HG02798 (cell line): Measurements from ENCODE around the gene TIMM44.
A peak's percentile ranks its signal among the peaks of the same experiment; 100 is the strongest.
"Not testable (repeated sequence)": the region's sequence is repeated elsewhere in the genome, so short reads cannot be mapped to it uniquely, and the experiment has no call there.

Source experiments
- ATAC-seq: cut with Tn5 transposase; IDR thresholded peaks from one replicate; pipeline ENCODE4 v1.9.1; 2021; ENCODE audit warnings: mild to moderate bottlenecking; ENCODE audit not compliant: unreplicated experiment, poor library complexity

The TIMM44 gene

GRCh38 chr19:7953576-7953975, 10.1 kb upstream of the TIMM44 start:
- ATAC-seq: no peak

GRCh38 chr19:7953060-7953459, 9.6 kb upstream of the TIMM44 start:
- ATAC-seq: no peak

DNA sequence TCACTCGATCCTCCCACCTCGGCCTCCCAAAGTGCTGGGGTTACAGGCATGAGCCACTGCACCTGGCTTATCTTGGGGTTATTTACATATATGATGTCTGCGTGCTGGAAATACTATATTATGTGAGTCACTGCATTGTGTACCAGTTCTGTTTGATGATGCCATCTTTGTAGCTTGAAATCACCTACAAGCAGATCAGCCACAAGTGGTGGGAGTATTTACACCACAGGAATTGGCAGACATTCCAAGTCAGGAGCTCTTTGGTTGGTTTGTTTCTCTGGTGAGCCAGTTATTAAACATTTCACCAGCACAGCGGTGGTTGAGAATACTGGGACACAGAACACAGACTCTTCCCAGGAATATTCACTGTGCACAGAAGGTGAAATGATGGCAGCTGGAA, 4.5 kb upstream of the TIMM44 start:
- no peak for ATAC-seq

DNA sequence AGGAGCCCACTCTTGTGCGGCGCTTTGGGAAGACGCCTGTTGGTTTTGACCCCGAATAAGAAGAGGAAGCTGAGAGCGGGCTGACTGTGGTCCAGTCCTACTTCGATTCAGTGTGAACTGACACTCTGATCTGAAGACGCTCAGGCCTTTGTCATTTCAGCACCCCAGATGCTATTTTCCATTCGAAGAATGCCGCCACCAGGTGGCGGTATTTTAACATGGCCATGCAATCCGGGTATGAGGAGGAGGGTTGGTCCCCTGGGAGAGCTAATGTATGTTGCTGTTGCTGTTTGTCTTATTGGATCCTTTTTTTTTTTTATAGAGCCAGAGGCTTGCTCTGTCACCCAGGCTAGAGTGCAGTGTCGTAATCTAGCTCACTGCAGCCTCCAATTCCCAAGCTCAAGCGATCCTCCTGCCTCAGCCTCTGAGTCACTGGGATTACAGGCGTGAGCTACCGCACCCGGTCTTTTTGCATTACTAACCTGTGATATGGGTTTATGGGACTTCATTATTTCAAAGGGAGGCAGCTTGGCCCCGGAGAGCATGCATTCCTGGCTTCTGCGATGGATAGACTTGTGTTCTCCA, 803 bp upstream of the TIMM44 start:
- peak; percentile 21 for ATAC-seq

GRCh38 chr19:7942981-7943443, 454 bp downstream of the TIMM44 start:
- ATAC-seq: peak; percentile 24

- no peak for ATAC-seq
Observed at GRCh38 chr19:7941895-7942596, 1.4 kb downstream of the TIMM44 start.

DNA sequence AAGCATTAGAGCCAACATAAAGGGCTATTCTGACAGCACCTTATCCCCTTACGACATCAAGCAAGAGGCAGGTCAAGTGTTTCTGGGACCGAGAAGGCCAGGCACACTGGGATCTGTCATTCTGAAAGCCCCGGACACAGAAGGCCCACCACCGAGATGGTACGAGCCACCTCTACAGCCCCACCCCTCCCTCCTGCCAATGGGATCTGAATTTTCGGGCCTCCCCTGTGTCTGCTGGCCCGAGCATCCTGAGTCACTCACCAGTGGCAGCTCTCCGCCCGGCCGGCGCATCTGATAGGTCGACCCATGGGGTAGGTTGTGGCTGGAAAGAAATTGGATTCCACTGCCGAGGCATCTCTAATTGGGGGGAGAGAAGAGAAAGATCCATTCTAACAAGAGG, 2.6 kb downstream of the TIMM44 start:
- no peak for ATAC-seq

GRCh38 chr19:7934766-7935165, 8.7 kb downstream of the TIMM44 start:
- no peak for ATAC-seq

GRCh38 chr19:7933828-7934725, 9.4 kb downstream of the TIMM44 start:
- no peak for ATAC-seq

DNA sequence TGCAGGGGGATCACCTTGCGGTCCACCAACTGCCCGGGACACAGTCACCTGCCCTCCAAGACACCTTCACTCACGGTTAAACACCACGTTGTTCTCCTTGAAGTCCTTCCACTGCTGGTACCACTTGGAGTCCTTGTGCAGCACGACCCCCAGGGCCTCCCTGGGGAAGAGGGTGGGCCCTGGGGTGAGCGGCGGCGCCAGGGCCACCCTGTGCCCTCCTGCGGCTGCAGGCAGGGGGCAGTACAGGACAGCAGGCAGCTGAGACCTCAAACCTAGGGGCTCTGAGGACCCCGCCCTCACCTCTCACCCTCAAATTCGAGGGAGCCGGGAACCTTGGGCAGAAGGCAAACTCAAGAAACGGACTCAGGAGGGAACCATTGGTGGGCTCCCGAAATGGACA, 10.1 kb downstream of the TIMM44 start:
- ATAC-seq: no peak

DNA sequence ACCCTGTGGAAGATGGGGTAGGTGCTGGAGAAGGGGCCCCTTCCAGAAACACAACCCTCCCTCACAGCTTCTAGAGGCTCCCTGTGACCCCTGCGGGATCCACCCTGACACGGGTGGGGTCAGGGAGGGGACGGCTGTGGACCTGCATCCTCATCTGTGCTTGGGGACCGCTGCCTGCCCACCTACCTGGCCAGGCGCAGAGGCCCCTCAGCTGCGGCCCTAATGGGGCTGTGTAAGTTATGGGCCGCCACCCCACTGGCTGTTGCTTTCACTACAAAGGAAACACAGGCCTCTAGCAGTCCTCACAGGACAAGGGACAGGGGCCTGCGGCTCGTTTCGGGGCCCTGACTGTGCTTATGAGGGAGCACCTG, 10.6 kb downstream of the TIMM44 start:
- ATAC-seq: no peak

DNA sequence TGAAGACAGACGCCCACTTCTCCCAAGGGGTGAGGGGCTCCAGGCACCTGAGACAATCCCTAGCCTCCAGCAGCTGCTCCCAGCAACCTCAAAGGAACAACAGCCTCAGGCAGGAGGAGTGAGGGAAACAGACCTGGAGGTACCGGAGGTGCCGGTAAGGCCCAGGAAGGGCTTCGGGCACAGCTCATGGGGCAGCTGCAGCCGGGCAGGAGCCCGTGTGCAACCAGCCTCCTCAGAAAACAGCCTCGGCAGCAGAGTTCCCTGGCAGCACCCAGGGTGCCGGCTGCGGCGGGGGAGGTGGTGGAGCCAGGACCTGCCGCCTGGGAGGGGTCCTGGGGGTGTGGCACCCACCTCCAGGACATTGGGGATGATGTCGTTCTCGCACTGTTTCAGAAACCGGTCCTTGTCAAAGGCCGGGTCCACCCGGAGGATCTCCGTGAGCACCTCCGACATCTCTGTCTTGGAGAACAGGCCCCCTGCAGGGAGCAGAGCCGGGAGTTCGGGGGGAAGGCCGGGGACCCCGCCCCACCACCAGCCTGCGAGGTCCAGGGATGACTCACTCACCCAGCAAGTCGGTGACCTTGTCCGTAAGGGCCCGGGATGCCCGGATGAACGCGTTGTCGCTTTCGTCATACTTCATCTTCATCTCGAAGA, 11.1 kb downstream of the TIMM44 start:
- ATAC-seq: no peak

DNA sequence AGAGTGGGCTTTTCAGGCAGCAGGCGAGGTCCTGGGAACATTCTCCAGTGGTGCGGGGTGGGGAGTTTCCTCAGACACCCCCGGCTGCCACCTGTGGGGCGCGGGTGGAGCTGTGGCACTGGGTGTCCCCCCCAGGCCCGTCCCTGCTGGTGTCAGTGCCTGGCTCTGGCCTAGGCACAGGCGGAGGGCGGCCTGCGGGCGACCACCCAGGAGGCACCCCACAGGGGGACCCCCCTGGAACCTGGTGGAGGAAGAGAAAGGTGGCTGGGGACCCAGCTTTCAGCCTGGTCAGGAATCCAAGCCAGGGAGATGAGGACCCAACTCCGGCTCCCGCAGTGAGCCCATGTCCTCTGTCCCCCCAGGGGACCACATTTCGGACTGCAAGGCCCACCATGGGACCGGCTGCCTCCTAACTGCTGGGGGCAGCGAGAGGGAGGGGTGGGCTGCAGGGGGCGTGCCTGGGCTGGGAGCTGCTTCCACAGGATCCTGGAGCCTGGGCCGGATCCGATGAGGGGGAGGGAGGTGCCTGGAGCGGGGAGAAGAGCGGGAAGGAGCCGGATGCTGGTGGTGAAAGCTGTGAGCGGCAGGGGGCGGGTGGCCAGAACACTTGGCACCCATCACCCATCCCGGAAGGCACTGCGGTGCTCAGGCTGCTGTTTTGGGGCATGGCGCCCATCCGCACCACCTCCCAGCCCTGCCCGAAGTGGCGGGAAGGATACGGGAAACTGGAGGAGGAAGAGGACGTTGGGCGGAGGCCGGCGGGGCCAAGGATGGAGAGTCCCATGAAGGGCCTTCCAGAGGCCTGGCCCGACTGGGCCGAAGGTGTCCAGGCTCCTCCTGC, 12.0 kb downstream of the TIMM44 start:
- no peak for ATAC-seq

- no peak for ATAC-seq
Observed at GRCh38 chr19:7930765-7931164, 12.7 kb downstream of the TIMM44 start.

DNA sequence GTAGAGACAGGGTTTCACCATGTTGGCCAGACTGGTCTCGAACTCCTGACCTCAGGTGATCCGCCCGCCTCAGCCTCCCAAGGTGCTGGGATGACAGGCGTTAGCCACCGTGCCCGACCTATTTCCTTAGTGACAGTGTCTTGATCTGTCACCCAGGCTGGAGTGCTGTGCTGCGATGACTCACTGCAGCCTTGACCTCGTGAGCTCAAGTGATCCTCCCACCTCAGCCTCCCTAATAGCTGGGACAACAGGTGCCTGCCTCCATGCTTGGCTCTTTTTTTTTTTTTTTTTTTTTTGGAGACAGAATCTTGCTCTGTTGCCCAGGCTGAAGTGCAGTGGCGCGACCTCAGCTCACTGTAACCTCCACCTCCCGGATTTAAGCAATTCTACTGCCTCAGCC, 13.4 kb downstream of the TIMM44 start:
- ATAC-seq: not testable (repeated sequence)

DNA sequence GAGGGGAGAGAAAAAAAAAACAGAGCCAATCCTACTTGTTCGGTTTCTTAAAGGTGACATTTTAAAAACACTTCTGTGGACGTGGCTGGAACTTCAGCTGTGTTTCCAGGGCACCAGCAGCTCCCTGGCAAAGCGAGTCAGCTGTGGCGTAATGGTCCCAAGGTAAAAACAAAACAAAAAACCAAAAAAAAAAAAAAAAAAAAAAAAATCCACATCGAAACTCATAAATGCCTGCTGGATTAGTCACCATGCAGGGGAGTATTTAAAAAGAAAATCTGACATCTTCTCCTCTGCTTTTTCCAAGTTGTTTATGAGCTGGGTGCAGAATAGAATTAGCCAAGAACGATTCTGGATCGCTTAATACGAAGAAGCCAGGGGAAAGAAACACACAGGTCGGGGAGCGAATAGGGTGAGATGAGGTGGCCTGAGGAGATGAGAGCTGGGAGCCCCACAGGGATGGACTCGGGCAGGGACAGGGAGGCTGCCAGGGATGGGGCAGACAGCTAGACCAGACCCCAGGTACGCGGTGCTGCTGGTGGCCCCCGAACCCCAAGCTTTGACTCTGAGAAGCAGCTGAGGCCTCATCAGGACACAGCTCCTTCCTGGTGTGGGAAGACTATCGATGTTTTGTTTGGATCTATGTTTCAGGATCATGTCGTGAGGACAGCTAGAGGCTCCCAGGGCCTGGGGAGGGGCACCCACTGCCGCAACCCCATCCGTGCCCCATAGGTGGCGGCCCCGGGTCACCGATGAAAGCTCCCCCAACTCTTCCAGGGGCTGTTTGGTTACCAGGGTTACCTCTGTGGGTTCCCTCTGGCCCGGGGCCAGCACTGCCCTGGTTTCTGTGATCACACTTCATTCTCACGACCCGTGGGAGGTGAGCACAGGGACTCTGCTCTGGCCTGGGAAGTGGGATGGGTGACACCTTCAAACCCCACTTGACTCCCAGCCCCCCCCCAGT, 14.4 kb downstream of the TIMM44 start:
- ATAC-seq: no peak

- no peak for ATAC-seq
Observed at GRCh38 chr19:7928334-7928706, 15.1 kb downstream of the TIMM44 start.

- ATAC-seq: no peak
Observed at GRCh38 chr19:7927605-7928333, 15.7 kb downstream of the TIMM44 start.
